OCI-LY7 (cell line): ENCODE measurements around the gene INPP5F.

Experiments
- CTCF ChIP-seq: fragments of 200-600 bp; sonication (generic); conservative IDR thresholded peaks from 2 replicates; pipeline ENCODE4 v1.5.1; 2014; ENCODE audit warnings: mild to moderate bottlenecking, antibody characterized with exemption, low read length, moderate library complexity, mixed read lengths
- EZH2phosphoT487 ChIP-seq: fragments of 200-600 bp; sonication (generic); IDR thresholded peaks from 2 replicates; pipeline ENCODE4 v1.6.1; 2018; ENCODE audit warnings: low read depth, borderline replicate concordance, mild to moderate bottlenecking, mixed run types, antibody characterized with exemption, low read length, moderate library complexity, mixed read lengths

GRCh38 chr10:119734396-119735332, 8.8 kb downstream of the INPP5F start:
- TF ChIP-seq CTCF, result no peak
- TF ChIP-seq EZH2phosphoT487, result no peak
